Mesodermal cell (in vitro differentiated cells): Measurements from ENCODE around the gene TOP1.
"Not testable (repeated sequence)": the region's sequence is repeated elsewhere in the genome, so short reads cannot be mapped to it uniquely, and the experiment has no call there.

Experiments
- H3K27ac ChIP-seq: 2 replicates; pipeline ENCODE4 v1.7.0; 2013; ENCODE audit warnings: mild to moderate bottlenecking, low read depth, low read length, moderate library complexity; ENCODE audit not compliant: severe bottlenecking
- H3K36me3 ChIP-seq: 2 replicates; pipeline ENCODE4 v1.7.1; 2013; ENCODE audit warnings: mild to moderate bottlenecking, low read length, moderate library complexity; ENCODE audit not compliant: control insufficient read depth, insufficient read depth
- H3K4me1 ChIP-seq: one replicate; pipeline ENCODE4 v1.7.1; 2013; ENCODE audit warnings: mild to moderate bottlenecking, low read length; ENCODE audit not compliant: insufficient read depth, control insufficient read depth, poor library complexity, severe bottlenecking
- H3K4me3 ChIP-seq: 2 replicates; pipeline ENCODE4 v1.7.0; 2013; ENCODE audit warnings: low read length, control low read depth, mild to moderate bottlenecking; ENCODE audit not compliant: insufficient read depth, poor library complexity, severe bottlenecking; ENCODE audit errors: extremely low read depth
- H3K9me3 ChIP-seq: 2 replicates; pipeline ENCODE4 v1.7.1; 2013; ENCODE audit warnings: mild to moderate bottlenecking, low read length, moderate library complexity; ENCODE audit not compliant: control insufficient read depth
- WGBS, 2 experiments: methylation state at CpG; one replicate each; pipeline ENCODE4 v1.1.5; 2013; ENCODE audit warnings: missing lambda C conversion rate in 2 of 2; ENCODE audit not compliant: insufficient coverage in 2 of 2; 5-methylcytosine and 5-hydroxymethylcytosine counted together

Gene TOP1

DNA sequence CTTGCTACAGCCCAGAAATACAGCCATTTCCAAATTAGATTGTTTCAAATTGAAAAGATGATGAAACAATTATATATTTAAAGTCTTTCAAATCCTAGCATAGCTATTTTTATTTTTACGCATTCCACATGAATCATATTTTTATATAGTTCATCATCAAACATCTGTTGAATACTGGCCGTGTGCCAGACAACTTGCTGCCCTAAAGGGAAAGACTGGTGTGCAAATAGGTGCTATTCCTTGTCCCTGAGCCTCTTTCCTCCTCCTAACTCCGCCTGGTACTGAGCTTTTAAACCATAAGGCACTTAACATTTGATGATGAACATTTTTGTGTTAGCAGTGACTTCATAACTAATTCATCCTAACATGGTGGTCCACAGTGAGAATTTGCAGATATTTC, 90.0 kb downstream of the TOP1 start:
- Histone ChIP-seq H3K9me3 (no peaks in the 10 kb centered on the region), H3K36me3 (peaks cover 98% of the 10 kb centered on the region), H3K27ac (no peak overlapping the region), H3K4me1 (no peaks in the 10 kb centered on the region), H3K4me3 (no peak overlapping the region)
- WGBS, 2 experiments, result no CpG with 5 or more reads among the region's 3 CpGs

DNA sequence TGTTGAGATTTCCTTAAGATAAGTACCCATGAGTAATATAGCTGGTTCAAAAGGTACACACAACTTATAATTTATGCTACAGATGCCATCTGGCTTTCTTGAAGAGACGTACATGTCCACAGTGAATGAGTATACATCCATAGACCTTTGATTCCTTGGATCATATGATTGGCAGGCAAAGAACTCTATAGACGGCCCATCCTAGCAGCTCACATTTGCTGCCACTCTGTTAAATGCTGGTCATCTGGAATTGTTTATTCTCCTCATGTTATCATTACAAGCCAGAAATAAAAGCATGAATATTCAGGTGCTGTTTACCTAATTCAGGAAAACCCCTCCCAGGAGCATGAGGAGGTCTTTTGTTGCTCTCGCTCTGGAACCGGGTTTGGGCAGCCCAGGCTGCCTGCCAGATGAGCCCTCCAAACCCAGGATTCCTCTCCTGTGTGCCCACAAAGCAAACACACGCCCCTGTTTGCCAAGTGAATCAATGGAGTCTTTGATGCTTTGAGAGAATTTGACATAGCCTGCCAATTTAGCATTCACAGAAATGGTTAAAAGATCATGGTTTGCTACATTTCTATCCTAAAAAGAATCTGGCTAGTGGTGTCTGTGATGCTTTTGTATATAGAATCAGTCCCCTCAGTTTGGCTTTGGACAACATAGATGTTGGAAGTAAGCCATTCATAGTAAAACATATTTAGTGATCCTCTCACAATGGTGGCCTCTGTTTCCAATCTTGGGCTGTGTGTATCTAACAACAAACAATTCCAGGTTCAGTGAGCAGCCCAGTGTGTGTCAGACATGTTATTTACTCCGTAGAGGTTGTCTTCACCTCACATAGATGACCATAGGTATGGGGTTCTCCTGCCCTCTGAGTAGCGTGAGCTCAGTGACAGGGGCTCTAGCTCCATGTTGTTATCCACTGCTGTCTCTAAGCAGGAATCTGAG, 91.3 kb downstream of the TOP1 start:
- Histone ChIP-seq H3K36me3 (peaks cover 98% of the 10 kb centered on the region), H3K9me3 (no peaks in the 10 kb centered on the region), H3K4me3 (no peak overlapping the region), H3K4me1 (no peaks in the 10 kb centered on the region), H3K27ac (no peak overlapping the region)
- 95 to 98% methylated on average over 5 of the region's 7 CpGs for WGBS, 2 experiments

DNA sequence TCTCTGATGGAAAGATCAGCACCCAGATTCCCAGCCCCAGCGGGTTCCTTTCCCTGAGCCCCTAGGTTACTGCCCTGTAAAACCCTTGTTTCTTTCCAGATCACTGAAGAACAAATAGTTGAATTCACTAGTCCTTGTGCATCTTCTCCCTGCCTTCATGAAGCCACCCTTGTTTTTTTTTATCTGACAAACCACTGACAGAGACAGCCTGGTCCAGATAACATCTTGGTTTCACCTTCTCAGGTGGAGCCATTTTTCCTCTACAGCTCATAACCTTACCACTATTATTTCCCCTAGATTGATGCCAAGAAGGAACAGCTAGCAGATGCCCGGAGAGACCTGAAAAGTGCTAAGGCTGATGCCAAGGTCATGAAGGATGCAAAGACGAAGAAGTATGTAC, 92.8 kb downstream of the TOP1 start:
- no peaks in the 10 kb centered on the region for H3K9me3 ChIP-seq
- no peak overlapping the region for H3K4me3 ChIP-seq
- H3K27ac ChIP-seq, result no peak overlapping the region
- H3K36me3 ChIP-seq, result peaks cover 99% of the 10 kb centered on the region
- 93 to 95% methylated on average over 3 of the region's 3 CpGs for WGBS, 2 experiments
- H3K4me1 ChIP-seq, result no peaks in the 10 kb centered on the region

DNA sequence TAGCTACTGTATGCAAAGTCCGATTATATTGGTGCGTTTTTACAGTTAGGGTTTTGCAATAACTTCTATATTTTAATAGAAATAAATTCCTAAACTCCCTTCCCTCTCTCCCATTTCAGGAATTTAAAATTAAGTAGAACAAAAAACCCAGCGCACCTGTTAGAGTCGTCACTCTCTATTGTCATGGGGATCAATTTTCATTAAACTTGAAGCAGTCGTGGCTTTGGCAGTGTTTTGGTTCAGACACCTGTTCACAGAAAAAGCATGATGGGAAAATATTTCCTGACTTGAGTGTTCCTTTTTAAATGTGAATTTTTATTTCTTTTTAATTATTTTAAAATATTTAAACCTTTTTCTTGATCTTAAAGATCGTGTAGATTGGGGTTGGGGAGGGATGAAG, 95.0 kb downstream of the TOP1 start:
- WGBS, 2 experiments, result 94 to 100% methylated on average over 3 of the region's 6 CpGs
- peaks cover 92% of the 10 kb centered on the region for H3K36me3 ChIP-seq
- no peak overlapping the region for H3K27ac ChIP-seq

DNA sequence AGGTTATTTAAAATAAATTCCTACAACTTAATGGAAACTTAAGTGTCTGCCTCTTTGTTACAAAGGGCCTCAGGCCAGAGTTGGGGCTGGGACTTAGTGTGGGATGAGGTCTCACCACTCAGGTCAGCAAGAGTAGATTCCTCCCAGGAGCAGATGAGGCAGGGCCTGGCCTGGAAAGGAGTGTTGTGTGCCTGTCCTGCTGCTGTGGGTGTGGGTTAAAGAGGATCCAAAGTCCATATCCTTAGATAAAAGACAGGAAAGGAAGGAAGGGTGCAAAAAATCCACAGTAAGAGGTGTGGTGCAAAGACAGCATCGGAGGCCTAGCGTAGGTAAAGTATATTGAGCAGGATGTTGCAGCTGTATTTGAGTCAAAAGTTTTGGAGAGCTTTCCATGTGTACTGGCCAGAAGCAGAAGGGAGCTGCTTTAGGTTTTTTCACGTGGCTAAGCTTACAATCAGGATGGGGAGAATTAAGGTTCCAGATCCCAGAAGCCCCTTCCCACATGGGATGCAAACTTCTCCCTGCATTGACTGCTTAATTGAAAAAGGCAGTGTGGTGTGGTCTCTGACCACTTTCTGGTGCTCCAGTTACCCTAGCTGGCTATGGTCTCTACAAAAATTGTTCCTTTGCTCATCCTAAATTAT, 96.0 kb downstream of the TOP1 start:
- no peaks in the 10 kb centered on the region for H3K4me1 ChIP-seq
- H3K27ac ChIP-seq, result no peak overlapping the region
- 96 to 100% methylated on average over 2 to 3 of the region's 3 CpGs for WGBS, 2 experiments
- peaks cover 83% of the 10 kb centered on the region for H3K36me3 ChIP-seq
- H3K4me3 ChIP-seq, result no peak overlapping the region
- no peaks in the 10 kb centered on the region for H3K9me3 ChIP-seq

More for the DNA sequence above, 95.0 kb downstream of the TOP1 start:
- no peaks in the 10 kb centered on the region for H3K4me1 ChIP-seq
- H3K4me3 ChIP-seq, result no peak overlapping the region
- no peaks in the 10 kb centered on the region for H3K9me3 ChIP-seq

DNA sequence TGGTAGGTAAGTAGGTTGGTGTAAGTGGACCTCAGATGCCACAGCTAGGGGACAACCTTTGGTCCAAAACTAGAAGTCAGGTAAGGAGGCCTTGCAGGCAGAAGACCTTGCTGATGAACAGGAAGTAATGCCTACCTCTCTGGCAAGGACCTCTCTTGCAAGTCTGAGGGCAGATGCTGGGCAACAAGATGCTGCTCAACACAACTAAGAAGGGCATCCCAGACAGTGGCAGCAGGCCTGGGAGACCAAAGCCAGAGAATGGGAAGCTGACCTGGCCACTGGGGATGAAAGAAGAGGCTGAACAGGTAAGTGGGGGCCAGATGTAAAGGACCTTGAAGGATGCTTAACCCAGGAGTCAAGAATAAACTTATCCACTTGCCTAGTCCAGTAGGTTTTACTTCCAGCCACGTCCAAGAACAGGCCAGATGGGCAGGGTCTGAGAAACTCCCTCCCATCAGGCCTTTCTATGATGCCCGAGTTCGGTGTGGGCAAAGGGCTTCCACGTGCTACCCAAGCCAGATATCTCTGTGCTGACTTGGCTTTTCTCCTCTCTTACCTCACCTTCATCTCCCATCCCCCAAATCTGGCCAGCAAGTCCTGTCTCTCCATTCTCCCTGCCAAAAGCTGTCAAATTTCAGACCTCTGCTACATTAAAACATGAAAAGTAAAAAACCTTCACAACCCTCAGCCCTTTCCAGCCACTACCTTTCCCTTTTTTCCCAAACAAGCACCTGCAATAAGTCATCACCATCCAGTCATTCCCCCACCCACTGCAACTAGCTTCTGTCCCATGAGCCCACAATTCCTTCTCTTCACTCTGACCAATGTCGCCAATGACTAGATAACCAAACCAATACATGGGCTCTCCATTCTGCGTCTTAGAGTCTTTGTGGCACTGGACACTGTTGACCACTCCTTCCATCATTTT, 97.2 kb downstream of the TOP1 start:
- no peak overlapping the region for H3K4me3 ChIP-seq
- H3K36me3 ChIP-seq, result peaks cover 77% of the 10 kb centered on the region
- 96 to 97% methylated on average over 6 of the region's 6 CpGs for WGBS, 2 experiments
- H3K9me3 ChIP-seq, result no peaks in the 10 kb centered on the region
- H3K27ac ChIP-seq, result no peak overlapping the region
- no peaks in the 10 kb centered on the region for H3K4me1 ChIP-seq

DNA sequence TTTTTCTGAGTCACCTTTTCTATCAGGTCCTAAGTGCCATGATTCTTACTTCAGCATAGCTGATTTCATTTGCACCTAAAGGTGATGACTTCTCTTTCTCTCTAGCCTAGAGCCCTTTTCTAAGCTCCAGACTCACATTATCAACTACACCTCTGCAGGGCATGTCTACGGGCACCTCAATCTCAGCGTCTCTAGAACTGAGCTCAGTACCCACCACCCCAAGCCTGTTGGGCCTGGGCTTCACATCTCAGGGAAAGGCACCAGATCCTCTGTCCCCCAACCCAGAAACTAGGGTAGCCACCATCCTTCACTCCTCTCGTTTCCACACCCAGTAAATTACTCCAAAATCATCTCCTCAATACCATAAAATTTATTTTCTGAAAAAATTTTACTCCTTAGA, 98.1 kb downstream of the TOP1 start:
- no peak overlapping the region for H3K4me3 ChIP-seq
- 85 to 92% methylated on average over 2 to 3 of the region's 3 CpGs for WGBS, 2 experiments
- H3K9me3 ChIP-seq, result no peaks in the 10 kb centered on the region
- no peak overlapping the region for H3K27ac ChIP-seq
- H3K36me3 ChIP-seq, result peaks cover 68% of the 10 kb centered on the region
- no peaks in the 10 kb centered on the region for H3K4me1 ChIP-seq

DNA sequence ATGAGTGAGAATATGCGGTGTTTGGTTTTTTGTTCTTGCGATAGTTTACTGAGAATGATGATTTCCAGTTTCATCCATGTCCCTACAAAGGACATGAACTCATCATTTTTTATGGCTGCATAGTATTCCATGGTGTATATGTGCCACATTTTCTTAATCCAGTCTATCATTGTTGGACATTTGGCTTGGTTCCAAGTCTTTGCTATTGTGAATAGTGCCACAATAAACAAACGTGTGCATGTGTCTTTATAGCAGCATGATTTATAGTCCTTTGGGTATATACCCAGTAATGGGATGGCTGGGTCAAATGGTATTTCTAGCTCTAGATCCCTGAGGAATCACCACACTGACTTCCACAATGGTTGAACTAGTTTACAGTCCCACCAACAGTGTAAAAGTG, 99.7 kb downstream of the TOP1 start:
- H3K36me3 ChIP-seq, result peaks cover 52% of the 10 kb centered on the region
- not testable (repeated sequence) for H3K9me3 ChIP-seq, H3K4me1 ChIP-seq, H3K27ac ChIP-seq, H3K4me3 ChIP-seq
- no CpG with 5 or more reads among the region's 3 CpGs for WGBS, 2 experiments

DNA sequence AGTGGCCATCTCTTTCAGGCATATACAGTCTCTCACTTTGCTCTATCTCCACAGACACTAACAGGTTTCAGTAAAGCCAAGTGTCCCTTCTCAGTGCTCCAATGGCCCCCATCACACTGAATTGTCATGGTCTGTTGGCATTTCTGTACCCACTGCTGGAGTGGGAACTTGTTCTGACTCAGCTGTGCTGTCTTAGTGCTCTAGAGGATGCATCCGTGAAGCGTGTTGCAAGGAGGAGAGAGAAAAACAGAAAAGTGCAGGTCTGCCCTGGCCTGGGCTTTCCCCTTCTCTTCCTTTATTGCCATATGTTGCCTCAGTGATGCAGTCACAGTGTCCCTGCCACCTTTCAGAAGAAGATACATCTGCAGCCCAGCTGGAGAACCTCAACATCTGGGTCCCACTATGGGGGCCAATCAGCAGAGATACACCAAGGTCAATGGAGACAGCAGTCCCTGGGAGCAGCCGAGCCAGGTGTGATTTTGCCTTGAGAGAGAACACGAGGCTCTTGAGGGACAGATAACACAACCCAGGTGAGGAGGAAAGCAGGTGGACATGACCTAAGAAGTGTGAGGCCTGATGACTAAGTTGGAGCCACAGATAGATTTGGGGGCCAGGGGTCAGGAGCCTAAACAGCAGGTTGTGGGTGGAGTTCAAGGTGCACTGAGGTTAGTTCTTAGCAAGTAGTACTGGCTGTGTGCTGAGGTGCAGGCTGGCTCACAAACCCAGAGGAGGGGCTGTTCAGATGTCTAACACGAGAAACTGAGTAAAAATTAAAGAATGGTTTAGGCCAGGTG, 103.2 kb downstream of the TOP1 start:
- peaks cover 18% of the 10 kb centered on the region for H3K36me3 ChIP-seq
- H3K27ac ChIP-seq, result no peak overlapping the region
- 93 to 95% methylated on average over 3 to 5 of the region's 5 CpGs for WGBS, 2 experiments
- no peaks in the 10 kb centered on the region for H3K9me3 ChIP-seq
- H3K4me3 ChIP-seq, result no peak overlapping the region
- peaks cover 7% of the 10 kb centered on the region for H3K4me1 ChIP-seq

DNA sequence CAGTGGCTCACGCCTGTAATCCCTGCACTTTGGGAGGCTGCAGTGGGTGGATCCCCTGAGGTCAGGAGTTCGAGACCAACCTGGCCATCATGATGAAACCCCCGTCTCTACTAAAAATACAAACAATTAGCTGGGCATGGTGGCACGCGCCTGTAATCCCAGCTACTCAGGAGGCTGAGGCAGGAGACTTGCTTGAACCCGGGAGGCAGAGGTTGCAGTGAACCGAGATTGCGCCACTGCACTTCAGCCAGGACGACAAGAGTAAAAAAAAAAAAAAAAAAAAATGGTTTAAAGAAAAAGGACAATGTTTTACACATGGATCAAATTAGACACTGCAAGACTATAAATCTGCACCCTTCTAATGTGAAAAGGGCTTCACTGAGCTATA, 103.8 kb downstream of the TOP1 start:
- peaks cover 12% of the 10 kb centered on the region for H3K36me3 ChIP-seq
- not testable (repeated sequence) for H3K27ac ChIP-seq, H3K4me1 ChIP-seq, H3K9me3 ChIP-seq, H3K4me3 ChIP-seq
- 84 to 100% methylated on average over 4 to 6 of the region's 9 CpGs for WGBS, 2 experiments
